ENCODE measurements around the gene ELOA.
"Not testable (repeated sequence)": the region's sequence is repeated elsewhere in the genome, so short reads cannot be mapped to it uniquely, and the experiment has no call there.

The ELOA gene

DNA sequence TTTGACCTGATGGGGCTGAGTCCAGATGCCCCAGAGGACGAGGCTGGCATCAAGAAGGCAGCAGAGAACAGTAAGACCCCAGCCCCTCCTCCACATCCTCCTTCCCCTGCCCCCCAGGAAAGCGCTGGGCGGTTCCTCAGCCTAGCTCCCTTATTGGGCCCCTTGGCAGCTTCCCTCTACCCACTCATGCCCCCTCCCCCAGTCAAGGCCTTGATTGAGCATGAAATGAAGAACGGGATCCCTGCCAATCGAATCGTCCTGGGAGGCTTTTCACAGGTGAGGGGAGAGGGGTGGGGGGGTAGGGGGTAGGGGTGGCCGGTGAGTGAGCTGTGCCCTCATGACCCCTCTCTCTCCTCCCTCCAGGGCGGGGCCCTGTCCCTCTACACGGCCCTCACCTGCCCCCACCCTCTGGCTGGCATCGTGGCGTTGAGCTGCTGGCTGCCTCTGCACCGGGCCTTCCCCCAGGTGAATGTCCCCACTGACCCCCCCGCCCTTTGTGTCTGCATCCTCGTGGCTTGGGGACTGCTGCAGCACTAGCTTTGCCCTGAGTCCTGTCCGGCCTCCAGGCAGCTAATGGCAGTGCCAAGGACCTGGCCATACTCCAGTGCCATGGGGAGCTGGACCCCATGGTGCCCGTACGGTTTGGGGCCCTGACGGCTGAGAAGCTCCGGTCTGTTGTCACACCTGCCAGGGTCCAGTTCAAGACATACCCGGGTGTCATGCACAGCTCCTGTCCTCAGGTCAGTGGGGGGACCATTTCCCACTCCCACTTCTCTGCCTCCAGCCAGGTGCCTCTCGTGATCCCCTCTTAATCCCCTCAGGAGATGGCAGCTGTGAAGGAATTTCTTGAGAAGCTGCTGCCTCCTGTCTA lies 50.8 kb downstream of the ELOA start:
- TF ChIP-seq JUND (IDR thresholded peaks at IDR 0.05; ENCODE audit: low read depth): no peak
- in situ Hi-C loops (cut with HindIII; ENCODE audit: low pct_unique_long_range_greater_than_20kb, low sequenced_read_pairs): no loop called here
- DNase-seq (ENCODE audit: low read depth in 1 of 2, low spot score in 1 of 2): no peak

DNA sequence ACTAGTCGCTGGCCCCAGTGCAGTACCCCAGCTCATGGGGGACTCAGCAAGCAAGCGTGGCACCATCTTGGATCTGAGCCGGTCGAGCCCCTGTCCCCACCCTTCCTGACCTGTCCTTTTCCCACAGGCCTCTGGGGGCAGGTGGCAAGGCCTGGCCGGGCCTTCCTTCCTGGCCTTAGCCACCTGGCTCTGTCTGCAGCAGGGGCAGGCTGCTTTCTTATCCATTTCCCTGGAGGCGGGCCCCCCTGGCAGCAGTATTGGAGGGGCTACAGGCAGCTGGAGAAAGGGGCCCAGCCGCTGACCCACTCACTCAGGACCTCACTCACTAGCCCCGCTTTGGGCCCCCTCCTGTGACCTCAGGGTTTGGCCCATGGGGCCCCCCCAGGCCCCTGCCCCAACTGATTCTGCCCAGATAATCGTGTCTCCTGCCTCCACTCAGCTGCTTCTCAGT lies 51.5 kb downstream of the ELOA start:
- in situ Hi-C loops (cut with HindIII; ENCODE audit: low pct_unique_long_range_greater_than_20kb, low sequenced_read_pairs); DNase-seq (ENCODE audit: low read depth in 1 of 2, low spot score in 1 of 2): not testable (repeated sequence)

DNA sequence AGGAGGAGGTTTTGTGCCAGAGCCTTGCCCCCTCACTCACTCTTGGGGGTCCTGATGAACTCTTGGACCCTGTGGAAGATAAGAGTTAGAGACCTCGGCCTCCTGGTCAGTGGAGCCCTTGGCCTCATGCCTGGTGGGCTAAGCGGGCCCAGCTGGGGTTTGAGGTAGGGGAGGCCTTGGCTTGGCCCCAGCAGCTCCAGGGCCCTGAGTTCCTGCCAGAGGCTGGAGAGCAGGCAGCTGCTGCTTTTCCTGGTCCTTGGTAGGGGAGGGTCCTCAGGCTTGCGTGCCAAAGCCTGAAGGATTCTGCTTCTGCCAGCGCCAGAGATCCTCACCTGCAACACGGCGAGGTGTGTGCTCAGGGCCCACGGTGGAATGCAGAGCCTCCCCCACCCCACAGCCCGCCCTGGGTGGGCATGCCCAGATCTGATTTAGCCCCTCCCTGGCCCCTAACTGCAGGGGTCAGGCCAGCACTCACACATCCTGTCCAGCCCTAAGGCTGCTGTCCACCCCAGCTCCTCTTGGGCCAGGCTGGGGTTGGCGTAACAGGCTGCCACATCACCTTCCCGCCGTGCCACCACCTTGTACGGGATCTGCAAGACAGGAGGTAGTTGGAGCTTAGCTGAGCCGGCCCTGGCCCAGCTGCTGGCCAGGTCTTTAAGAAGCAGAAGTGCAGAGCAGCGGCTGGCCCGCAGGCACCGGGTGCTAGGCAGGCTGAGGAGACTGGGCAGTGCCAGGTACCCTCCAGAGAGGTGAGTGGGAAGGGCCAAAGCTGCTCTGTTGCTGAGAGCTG lies 52.6 kb downstream of the ELOA start:
- no peak for DNase-seq (ENCODE audit: low read depth in 1 of 2, low spot score in 1 of 2)
- no peak for TF ChIP-seq JUND (IDR thresholded peaks at IDR 0.05; ENCODE audit: low read depth)
- in situ Hi-C loops (cut with HindIII; ENCODE audit: low pct_unique_long_range_greater_than_20kb, low sequenced_read_pairs): no loop called here

DNA sequence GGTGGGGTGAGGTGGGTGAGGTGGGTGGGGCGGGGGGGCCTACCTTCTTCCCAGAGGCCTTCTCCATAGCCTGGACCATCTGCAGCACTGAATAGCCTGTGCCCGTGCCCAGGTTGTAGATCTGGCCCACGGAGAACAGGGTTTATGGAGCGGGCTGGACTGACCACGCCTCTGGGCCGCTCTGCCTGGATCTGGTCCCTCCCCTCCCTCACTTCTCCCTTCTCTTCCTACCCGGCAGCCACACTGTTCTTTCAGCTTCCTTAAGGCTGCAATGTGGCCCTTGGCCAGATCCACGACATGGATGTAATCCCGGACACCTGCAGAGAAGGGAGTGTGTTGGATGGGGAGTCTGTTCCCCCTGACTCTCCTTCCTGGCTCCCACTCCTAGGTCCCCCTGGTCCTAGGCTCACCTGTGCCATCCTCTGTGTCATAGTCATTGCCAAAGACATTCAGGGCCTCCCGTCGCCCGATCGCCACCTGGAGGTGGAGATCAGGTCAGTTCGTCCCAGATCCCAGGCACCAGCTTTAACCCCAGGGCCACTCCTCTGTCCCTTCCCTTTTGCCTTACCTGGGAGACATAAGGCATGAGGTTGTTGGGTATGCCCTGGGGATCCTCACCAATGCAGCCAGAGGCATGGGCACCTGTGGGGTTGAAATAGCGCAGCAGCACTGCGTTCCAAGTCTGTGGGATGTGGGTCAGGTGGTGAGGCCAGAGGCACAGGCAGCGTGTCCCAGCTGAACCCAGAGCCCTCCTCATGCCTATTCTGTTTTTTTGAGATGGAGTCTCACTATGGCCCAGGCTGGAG lies 53.4 kb downstream of the ELOA start:
- in situ Hi-C loops (cut with HindIII; ENCODE audit: low pct_unique_long_range_greater_than_20kb, low sequenced_read_pairs): no loop called here
- peak; percentile 41 to 50 for DNase-seq (ENCODE audit: low read depth in 1 of 2, low spot score in 1 of 2)
- TF ChIP-seq JUND (IDR thresholded peaks at IDR 0.05; ENCODE audit: low read depth): no peak

DNA sequence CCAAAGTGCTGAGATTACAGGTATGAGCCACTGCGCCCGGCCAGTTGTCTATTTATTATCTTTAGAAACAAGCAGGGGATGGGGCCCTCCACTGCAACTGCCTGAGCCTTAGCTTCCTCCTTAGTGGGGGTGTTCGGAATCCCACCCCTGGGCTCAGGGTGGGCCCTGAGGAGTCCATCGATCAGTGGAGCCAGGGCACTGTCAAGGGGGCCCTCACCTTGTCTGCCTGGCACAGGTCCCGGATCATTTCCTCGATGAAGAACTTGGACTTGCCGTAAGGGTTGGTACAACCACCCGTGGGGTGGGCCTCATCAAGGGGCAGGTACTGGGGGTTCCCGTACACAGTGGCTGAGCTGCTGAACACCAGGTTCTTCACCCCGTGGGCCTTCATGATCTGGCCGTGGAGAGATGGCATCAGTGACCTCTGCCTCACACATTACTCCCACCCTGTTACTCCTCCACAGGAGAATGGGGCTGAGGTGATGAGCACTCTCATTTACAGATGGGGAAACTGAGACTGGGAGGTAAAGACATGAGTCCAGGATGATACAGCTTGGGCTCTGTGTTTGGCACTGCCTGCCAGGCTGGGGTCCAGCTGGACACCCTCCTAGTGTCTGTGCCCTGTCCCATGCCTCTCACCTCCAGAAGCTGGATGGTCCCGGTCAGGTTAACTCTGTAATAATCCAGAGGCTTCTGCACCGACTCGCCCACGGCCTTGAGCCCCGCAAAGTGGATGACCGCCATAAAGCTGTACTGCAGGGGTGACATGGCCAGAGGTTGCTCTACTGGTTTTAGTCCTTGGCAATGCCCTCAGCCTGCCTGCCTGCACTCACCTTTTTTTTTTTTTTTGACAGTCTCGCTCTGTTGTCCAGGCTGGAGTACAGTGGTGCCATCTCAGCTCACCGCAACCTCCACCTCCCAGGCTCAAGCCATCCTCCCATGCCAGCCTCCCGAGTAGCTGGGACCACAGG lies 54.5 kb downstream of the ELOA start:
- in situ Hi-C loops (cut with HindIII; ENCODE audit: low pct_unique_long_range_greater_than_20kb, low sequenced_read_pairs): no loop called here
- no peak for TF ChIP-seq JUND (IDR thresholded peaks at IDR 0.05; ENCODE audit: low read depth)

DNA sequence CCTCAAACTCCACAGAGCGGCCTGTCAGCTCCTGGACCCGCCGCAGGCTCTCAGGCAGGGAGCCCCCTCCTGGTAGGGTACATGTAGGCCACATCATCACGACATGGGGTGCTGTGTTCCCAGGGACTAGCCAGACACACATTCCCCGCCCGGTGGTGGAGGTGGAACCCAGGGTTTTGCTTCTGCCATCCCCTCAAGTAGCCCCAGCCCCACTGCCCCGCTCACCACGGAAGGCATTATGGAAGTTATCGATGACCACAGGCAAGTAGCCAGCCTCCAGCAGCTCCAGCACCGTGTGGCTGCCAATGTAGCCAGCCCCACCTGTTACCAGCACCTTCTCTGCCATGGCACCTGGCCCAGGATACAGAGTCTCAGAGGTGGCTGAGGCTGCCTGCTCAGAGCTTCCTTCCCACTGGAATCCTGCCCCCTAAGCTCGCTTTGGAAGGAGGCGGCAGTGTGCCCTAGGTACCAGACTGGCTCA lies 55.4 kb downstream of the ELOA start:
- no peak for TF ChIP-seq JUND (IDR thresholded peaks at IDR 0.05; ENCODE audit: low read depth)
- in situ Hi-C loops (cut with HindIII; ENCODE audit: low pct_unique_long_range_greater_than_20kb, low sequenced_read_pairs): no loop called here
- DNase-seq (ENCODE audit: low read depth in 1 of 2, low spot score in 1 of 2): no peak

More for the DNA sequence above, 54.5 kb downstream of the ELOA start:
- no peak for DNase-seq (ENCODE audit: low read depth in 1 of 2, low spot score in 1 of 2)

DNA sequence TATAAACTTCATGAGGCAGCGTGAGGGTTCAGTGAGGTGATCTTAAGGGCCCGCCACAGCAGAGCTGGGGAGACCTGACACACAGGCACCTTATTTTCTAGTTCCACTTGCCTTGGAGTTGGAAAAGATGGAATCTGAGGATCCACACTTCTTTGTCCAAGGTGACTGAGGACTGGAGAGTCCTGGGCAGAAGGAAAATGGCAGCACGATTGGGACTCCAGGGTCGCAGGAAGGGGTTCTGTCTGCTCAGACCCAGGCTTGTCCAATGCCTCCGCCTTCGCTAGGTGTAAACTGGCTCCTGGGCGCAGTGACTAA lies 55.9 kb downstream of the ELOA start:
- no peak for DNase-seq (ENCODE audit: low read depth in 1 of 2, low spot score in 1 of 2)
- in situ Hi-C loops (cut with HindIII; ENCODE audit: low pct_unique_long_range_greater_than_20kb, low sequenced_read_pairs): no loop called here
- no peak for TF ChIP-seq JUND (IDR thresholded peaks at IDR 0.05; ENCODE audit: low read depth)

DNA sequence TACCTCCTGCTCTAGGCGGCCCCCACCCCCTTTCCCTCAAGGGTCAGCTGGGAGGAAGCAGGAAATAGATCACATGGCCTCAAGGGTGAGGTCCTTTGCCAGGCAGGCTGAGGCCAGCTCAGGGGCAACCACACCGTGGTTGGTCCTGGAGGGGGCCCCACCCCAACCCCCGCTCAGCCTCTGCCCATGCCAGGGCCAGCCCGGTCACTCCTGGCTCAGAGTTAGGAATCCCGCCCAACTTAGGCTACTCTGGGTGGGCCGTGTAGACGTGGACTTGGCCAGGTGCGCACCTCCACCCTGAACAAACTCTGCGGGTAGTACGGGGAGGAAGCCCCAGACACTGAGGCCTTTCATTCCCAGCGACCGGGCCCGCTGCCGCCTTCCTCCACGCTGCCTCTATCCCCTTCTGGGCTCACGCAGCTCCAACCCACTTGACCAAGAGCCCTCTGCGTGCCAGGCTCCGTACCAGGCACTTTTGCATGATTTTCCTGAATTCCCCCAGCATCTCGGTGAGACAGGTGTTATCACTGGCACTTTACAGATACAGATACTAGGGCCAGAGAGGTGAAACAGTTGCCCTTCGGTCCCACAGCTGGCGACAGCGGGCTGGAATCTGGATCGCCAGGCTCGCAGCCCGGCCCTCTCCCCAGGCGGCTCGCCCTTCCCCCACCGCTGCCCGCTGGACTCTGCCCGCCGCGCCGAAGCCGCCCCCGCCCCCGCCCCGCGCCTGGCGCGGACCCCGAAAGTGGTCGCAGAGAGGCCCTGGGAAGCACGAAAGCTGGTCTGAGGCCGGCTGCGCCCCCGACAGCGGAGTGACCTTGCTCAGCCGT lies 56.5 kb downstream of the ELOA start:
- no peak for TF ChIP-seq JUND (IDR thresholded peaks at IDR 0.05; ENCODE audit: low read depth)
- DNase-seq (ENCODE audit: low read depth in 1 of 2, low spot score in 1 of 2): peak; percentile 31 to 59
- in situ Hi-C loops (cut with HindIII; ENCODE audit: low pct_unique_long_range_greater_than_20kb, low sequenced_read_pairs): no loop called here

DNA sequence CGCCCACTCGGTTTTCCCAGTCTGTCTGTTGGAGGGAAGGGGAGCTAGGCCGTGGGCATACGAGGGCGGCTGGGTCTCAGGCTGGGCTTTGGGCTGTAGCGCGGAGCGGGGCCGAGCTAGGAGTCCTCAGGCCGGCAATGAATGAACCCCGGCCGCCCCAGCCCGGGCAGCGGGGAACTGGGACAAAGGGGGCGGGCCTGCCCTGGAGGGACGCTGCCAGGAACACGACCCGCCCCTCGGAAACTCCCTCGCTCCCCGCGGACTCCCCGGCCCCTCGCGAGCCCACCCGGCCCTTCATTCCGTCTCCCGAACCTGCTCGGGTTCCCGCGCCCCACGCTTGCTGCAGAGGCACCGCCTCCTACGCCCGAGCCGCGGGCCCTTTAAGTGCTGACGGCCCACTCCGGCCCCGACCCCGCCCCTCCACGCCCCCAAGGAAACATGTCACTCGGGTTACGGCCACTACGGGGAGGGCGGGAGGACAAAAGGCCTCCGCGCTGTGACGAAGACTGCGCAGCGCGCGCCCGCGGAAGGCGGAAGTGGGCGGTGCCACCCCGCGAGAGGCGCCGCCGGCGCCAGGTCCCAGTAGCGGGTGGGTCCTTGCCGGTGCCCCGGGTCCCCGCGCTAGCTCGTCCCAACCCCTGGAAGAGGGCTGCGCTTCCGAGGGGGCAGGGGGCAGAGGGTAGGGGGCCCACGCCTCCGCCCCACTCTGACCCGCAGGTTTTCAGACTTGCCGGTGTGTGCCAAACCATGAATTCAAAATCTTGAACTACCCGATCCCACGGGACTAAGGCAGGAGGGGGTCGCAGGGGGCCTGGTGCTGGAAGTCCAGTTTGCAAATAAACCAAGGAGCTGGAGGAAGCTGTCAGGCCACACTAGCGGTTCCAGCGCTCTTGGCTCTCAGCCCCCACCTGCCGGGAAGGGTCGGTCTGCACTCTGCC lies 57.4 kb downstream of the ELOA start, which contains the start of gene GALE:
TSS of gene GALE (minus strand) at position 355 of the 938 bp plus-strand sequence. CDS start 1,747 bp downstream, outside the sequence.
- DNase-seq (ENCODE audit: low read depth in 1 of 2, low spot score in 1 of 2): peak; percentile 89 to 95
- in situ Hi-C loops (cut with HindIII; ENCODE audit: low pct_unique_long_range_greater_than_20kb, low sequenced_read_pairs): no loop called here
- TF ChIP-seq JUND (IDR thresholded peaks at IDR 0.05; ENCODE audit: low read depth): no peak

DNA sequence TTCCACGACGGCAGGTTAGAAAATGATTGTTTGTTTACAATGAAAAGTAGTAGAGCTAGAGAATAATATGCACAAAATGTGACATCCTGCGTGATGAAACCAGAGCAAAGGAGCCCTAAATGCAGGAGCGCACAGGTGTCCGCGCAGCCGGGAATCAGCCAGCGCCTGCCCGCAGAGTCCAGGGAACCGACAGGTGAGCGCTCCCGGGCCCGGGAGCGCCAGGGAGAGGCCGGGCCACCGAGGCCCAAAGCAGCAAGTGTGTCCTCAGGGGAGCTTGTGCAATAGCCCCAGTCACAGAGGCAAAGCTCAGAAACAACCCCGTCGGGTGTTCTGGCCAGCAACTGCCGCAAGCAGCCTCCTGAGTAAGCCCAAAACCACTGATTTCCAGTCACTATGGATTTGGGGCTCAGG lies 58.1 kb downstream of the ELOA start:
- DNase-seq (ENCODE audit: low read depth in 1 of 2, low spot score in 1 of 2): no peak
- in situ Hi-C loops (cut with HindIII; ENCODE audit: low pct_unique_long_range_greater_than_20kb, low sequenced_read_pairs): no loop called here
- TF ChIP-seq JUND (IDR thresholded peaks at IDR 0.05; ENCODE audit: low read depth): no peak
